HCT116 (cell line): Measurements from ENCODE around the gene PRXL2A. TPM values are rescaled to one million over a fixed set of nuclear protein-coding genes. Genes with fewer than 3 reads are reported as not detected.

Experiments
- ATAC-seq: fragments of 200-7000 bp; cut with Tn5 transposase; 2 replicates; pipeline ENCODE4 v1.9.1; 2020; ENCODE audit warnings: mild to moderate bottlenecking, moderate library complexity
- BruUV-seq: library from RNA; stranded (reverse); fragments of 400-500 nt; replicated peaks from 2 replicates; lab custom pipeline; 2021; lab: Mats Ljungman, UMichigan
- CTCF ChIA-PET: fragments of 300-600 bp; sonication (Branson Sonifier 250); formaldehyde crosslinking; loops from one replicate; lab custom pipeline; 2021; ENCODE audit warnings: antibody characterized with exemption; lab: Charles Lee
- POLR2A ChIA-PET: fragments of 300-600, 350-600 bp; sonication (Branson Sonifier 250); formaldehyde crosslinking; loops from one replicate; lab custom pipeline; 2021; ENCODE audit warnings: antibody characterized with exemption; lab: Charles Lee
- RAD21 ChIA-PET, 2 experiments: fragments of 300-600 bp; sonication (Branson Sonifier 250); formaldehyde crosslinking; loops; one replicate each; lab custom pipeline; 2023; ENCODE audit warnings: low total read pairs in 2 of 2; ENCODE audit not compliant: uncharacterized antibody in 2 of 2, unreplicated experiment in 2 of 2, low non-redundant PET in 1 of 2; lab: Charles Lee
- DNase-seq: peaks from one replicate; pipeline ENCODE4 v3.0.0-alpha.2; 2010; ENCODE audit warnings: low read depth, low spot score
- H2AFZ ChIP-seq: fragments of 200-600 bp; shearing (Covaris generic), sonication (generic); 2 replicates; pipeline ENCODE4 v1.6.1; 2017; ENCODE audit warnings: low read depth, mixed run types, mixed read lengths, antibody characterized with exemption, low read length; ENCODE audit not compliant: poor library complexity, severe bottlenecking
- H3K27ac ChIP-seq: 2 replicates; pipeline ENCODE4 v1.5.1; 2012; ENCODE audit warnings: low read depth, low read length
- H3K27me3 ChIP-seq: fragments of 200-600 bp; sonication (generic); 2 replicates; pipeline ENCODE4 v1.6.1; 2016; ENCODE audit warnings: mixed run types, low read length, mixed read lengths; ENCODE audit not compliant: insufficient read depth
- H3K36me3 ChIP-seq, 2 experiments: fragments of 200-500 bp in 1 of 2; fragments of 200-600 bp in 1 of 2; sonication (Bioruptor generic) in 1 of 2; sonication (generic) in 1 of 2; 2 replicates each; pipeline versions ENCODE4 v1.5.1 to v1.6.1; 2014 to 2016; ENCODE audit warnings: low read length in 2 of 2, inconsistent platforms in 1 of 2, mixed read lengths in 1 of 2, mixed run types in 1 of 2; ENCODE audit not compliant: insufficient read depth in 2 of 2, control insufficient read depth in 1 of 2
- H3K4me1 ChIP-seq, 2 experiments: fragments of 200-600 bp in 1 of 2; sonication (generic) in 1 of 2; 2 replicates each; pipeline versions ENCODE4 v1.5.1 to v1.6.1; 2012 to 2017; ENCODE audit warnings: low read length in 2 of 2, inconsistent platforms in 1 of 2, mild to moderate bottlenecking in 1 of 2, mixed read lengths in 1 of 2, mixed run types in 1 of 2, moderate library complexity in 1 of 2; ENCODE audit not compliant: insufficient read depth in 2 of 2, control insufficient read depth in 1 of 2
- H3K4me2 ChIP-seq: fragments of 200-600 bp; sonication (generic); 2 replicates; pipeline ENCODE4 v1.6.1; 2017; ENCODE audit warnings: mixed run types, low read length, mixed read lengths
- H3K4me3 ChIP-seq, 2 experiments: fragments of 200-600 bp in 1 of 2; sonication (generic) in 1 of 2; replicated peaks in 1 of 2; 2 replicates each; pipeline ENCODE4 v1.5.1; 2011 to 2016; ENCODE audit warnings: low read length in 2 of 2, control low read depth in 1 of 2, low read depth in 1 of 2, mild to moderate bottlenecking in 1 of 2, mixed read lengths in 1 of 2, mixed run types in 1 of 2
- H3K79me2 ChIP-seq: fragments of 200-600 bp; sonication (generic); 2 replicates; pipeline ENCODE4 v1.6.1; 2017; ENCODE audit warnings: mild to moderate bottlenecking, mixed run types, low read length, moderate library complexity, mixed read lengths; ENCODE audit not compliant: insufficient read depth
- H3K9ac ChIP-seq: fragments of 200-600 bp; sonication (generic); 2 replicates; pipeline ENCODE4 v1.6.1; 2016; ENCODE audit warnings: low read length, mixed read lengths
- H3K9me2 ChIP-seq: fragments of 200-600 bp; sonication (generic), shearing (Covaris generic); 2 replicates; pipeline ENCODE4 v1.6.1; 2017; ENCODE audit warnings: mixed run types, mild to moderate bottlenecking, moderate library complexity; ENCODE audit not compliant: insufficient read depth
- H3K9me3 ChIP-seq, 2 experiments: fragments of 200-500 bp in 1 of 2; fragments of 200-600 bp in 1 of 2; sonication (Bioruptor generic) in 1 of 2; sonication (generic) in 1 of 2; 2 replicates each; pipeline ENCODE4 v1.6.1; 2014 to 2017; ENCODE audit warnings: low read length in 2 of 2, mixed read lengths in 2 of 2, inconsistent platforms in 1 of 2, low read depth in 1 of 2, mild to moderate bottlenecking in 1 of 2, mixed run types in 1 of 2, moderate library complexity in 1 of 2; ENCODE audit not compliant: control insufficient read depth in 1 of 2, insufficient read depth in 1 of 2
- H4K20me1 ChIP-seq: fragments of 200-600 bp; sonication (generic), shearing (Covaris generic); 2 replicates; pipeline ENCODE4 v1.6.1; 2017; ENCODE audit warnings: mixed run types, mild to moderate bottlenecking, moderate library complexity; ENCODE audit not compliant: insufficient read depth
- ELF1 ChIP-seq: IDR thresholded peaks from 2 replicates; pipeline ENCODE4 v1.6.1; 2012; ENCODE audit warnings: low read depth, borderline replicate concordance
- FOSL1 ChIP-seq: IDR thresholded peaks from 2 replicates; pipeline ENCODE4 v1.6.1; 2012; ENCODE audit warnings: low read depth
- JUND ChIP-seq: IDR thresholded peaks from 2 replicates; pipeline ENCODE4 v1.6.1; 2012
- POLR2A ChIP-seq: IDR thresholded peaks from 2 replicates; pipeline ENCODE4 v1.7.0; 2011; ENCODE audit warnings: borderline replicate concordance; ENCODE audit not compliant: insufficient read depth, insufficient read length; ENCODE audit errors: extremely low read depth
- intact Hi-C: fragments of 100-400 bp; cut with micrococcal nuclease; formaldehyde crosslinking; loops from 2 replicates; pipeline ENCODE4 v1.10.0; 2022
- total RNA-seq: library from RNA; stranded (reverse); gene quantifications from one replicate; pipeline ENCODE4 v1.2.1, GENCODE V29; 2021; ENCODE audit not compliant: unreplicated experiment
- TF ChIP-seq, protein P1 (sequence below): IDR thresholded peaks from 2 replicates; pipeline ENCODE4 v1.6.1; 2012
- TF ChIP-seq, protein P2 (sequence below): IDR thresholded peaks from 2 replicates; pipeline ENCODE4 v1.6.1; 2011; ENCODE audit warnings: mild to moderate bottlenecking, low read length, moderate library complexity; ENCODE audit not compliant: insufficient replicate concordance; ENCODE audit errors: extremely low read depth

PRXL2A gene
- total RNA-seq, 1 experiment from 2014 or later = 4.9 TPM

DNA sequence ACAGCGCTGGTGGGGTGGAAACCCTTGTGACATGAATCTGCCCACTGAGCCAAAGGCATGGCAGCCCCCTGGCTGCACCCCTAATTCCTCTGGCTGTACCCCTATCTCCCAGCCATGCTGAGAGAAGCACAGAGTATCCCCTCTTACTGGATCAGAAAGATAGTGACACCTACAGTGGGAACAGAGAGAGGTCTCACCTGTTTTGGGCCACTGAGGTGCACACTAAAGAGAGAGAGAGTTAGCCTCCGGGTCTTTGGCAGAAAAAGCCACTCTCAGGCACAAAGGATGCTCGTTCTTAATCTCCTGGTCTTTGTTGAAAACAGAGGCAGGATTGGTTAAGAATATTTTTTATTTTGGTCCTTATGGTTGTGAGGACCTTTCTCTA is 57.1 kb downstream of the PRXL2A start:
- ChIA-PET POLR2A (no interaction called here), CTCF (no interaction called here), RAD21 (no interaction called here)
- H3K79me2 ChIP-seq = peaks cover 99% of the 10 kb centered on the region
- intact Hi-C loops = no loop called here
- H3K27ac ChIP-seq = no peak overlapping the region; the same call in 1 of the 2 replicates
- H3K36me3 ChIP-seq = no peaks in the 10 kb centered on the region
- DNase-seq (no peak), ATAC-seq (no peak)
- no peak for TF ChIP-seq JUND
- H3K4me1 ChIP-seq = peaks cover 66 to 93% of the 10 kb centered on the region in 2 experiments
- no peak overlapping the region for H3K4me3 ChIP-seq
- no peaks in the 10 kb centered on the region; the same call in 1 of the 2 replicates for H4K20me1 ChIP-seq
- no peak overlapping the region for H2AFZ ChIP-seq
- H3K9ac ChIP-seq = no peak overlapping the region
- no peaks in the 10 kb centered on the region for H3K9me2 ChIP-seq
- H3K9me3 ChIP-seq = no peaks in the 10 kb centered on the region
- no peaks in the 10 kb centered on the region for H3K27me3 ChIP-seq
- no peak overlapping the region for H3K4me2 ChIP-seq
- no TSS peak for BruUV-seq

DNA sequence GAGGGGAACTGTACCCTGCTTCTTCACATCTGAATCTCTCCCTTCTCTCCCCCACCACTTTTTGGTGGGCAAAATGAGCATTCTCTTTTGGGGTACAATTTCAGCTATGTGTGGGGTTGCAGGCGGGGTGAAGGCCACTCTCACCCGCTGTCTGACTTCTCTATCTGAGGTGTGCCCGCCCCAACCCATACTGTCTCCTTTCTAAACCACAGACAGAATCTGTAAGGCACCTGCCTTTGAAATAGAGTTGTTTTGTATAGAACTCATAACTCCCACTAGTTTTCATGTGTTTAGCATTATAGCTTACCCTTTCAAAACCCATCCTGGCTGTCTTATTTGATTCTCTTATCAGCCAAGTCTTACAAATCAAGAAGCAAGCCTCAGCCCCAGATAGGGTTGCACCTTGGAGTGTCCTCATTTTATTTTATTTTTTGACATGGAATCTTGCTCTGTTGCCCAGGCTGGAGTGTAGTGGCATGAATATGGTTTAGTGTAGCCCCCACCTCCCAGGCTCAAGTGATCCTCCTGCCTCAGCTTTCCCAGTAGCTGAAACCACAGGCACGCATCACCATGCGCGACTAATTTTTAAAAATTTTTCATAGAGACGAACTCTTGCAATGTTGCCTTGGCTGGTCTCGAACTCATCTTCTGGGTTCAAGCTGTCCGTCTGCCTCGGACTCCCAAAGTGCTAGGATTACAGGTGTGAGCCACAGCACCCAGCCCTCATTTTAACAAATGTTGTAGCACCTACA is 57.7 kb downstream of the PRXL2A start:
- no peak for ATAC-seq
- POLR2A ChIA-PET = no interaction called here

More for the DNA sequence above, 57.7 kb downstream of the PRXL2A start:
- BruUV-seq = no TSS peak
- Histone ChIP-seq H3K4me2 (no peak overlapping the region), H3K9ac (no peak overlapping the region), H3K9me3 (no peaks in the 10 kb centered on the region), H3K4me1 (peaks cover 68 to 93% of the 10 kb centered on the region in 2 experiments), H3K79me2 (peaks cover 99% of the 10 kb centered on the region), H3K9me2 (no peaks in the 10 kb centered on the region), H3K4me3 (no peak overlapping the region), H3K27ac (no peak overlapping the region), H3K36me3 (no peaks in the 10 kb centered on the region), H2AFZ (no peak overlapping the region), H3K27me3 (no peaks in the 10 kb centered on the region), H4K20me1 (no peaks in the 10 kb centered on the region; the same call in 1 of the 2 replicates)
- ChIA-PET CTCF (no interaction called here), RAD21 (no interaction called here)
- TF ChIP-seq ELF1 (no peak), POLR2A (no peak), FOSL1 (no peak)
- TF ChIP-seq, protein P1, sequence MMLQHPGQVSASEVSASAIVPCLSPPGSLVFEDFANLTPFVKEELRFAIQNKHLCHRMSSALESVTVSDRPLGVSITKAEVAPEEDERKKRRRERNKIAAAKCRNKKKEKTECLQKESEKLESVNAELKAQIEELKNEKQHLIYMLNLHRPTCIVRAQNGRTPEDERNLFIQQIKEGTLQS = no peak
- TF ChIP-seq, protein P2, sequence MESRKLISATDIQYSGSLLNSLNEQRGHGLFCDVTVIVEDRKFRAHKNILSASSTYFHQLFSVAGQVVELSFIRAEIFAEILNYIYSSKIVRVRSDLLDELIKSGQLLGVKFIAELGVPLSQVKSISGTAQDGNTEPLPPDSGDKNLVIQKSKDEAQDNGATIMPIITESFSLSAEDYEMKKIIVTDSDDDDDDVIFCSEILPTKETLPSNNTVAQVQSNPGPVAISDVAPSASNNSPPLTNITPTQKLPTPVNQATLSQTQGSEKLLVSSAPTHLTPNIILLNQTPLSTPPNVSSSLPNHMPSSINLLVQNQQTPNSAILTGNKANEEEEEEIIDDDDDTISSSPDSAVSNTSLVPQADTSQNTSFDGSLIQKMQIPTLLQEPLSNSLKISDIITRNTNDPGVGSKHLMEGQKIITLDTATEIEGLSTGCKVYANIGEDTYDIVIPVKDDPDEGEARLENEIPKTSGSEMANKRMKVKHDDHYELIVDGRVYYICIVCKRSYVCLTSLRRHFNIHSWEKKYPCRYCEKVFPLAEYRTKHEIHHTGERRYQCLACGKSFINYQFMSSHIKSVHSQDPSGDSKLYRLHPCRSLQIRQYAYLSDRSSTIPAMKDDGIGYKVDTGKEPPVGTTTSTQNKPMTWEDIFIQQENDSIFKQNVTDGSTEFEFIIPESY = no peak
- intact Hi-C loops = no loop called here
- no peak for DNase-seq
